ENCODE data around the gene SHISA2.

Gene SHISA2

GRCh38 chr13:26047040-26047439 is 4.8 kb downstream of the SHISA2 start:
- no peak for DNase-seq

GRCh38 chr13:26046639-26047038 is 5.2 kb downstream of the SHISA2 start:
- DNase-seq, result no peak

GRCh38 chr13:26045142-26045541 is 6.7 kb downstream of the SHISA2 start:
- DNase-seq, result no peak

GRCh38 chr13:26042785-26043184 is 9.0 kb downstream of the SHISA2 start:
- no peak for DNase-seq

- no peak for DNase-seq
Observed at GRCh38 chr13:26041444-26041843, 10.4 kb downstream of the SHISA2 start.

- DNase-seq, result no peak
Observed at GRCh38 chr13:26038931-26039475, 12.8 kb downstream of the SHISA2 start.

- DNase-seq, result no peak
Observed at GRCh38 chr13:26037302-26037701, 14.5 kb downstream of the SHISA2 start.

GRCh38 chr13:26036383-26036782 is 15.4 kb downstream of the SHISA2 start:
- no peak for DNase-seq

GRCh38 chr13:26034018-26034417 is 17.8 kb downstream of the SHISA2 start:
- DNase-seq, result no peak

GRCh38 chr13:26030331-26030730 is 21.5 kb downstream of the SHISA2 start:
- DNase-seq, result no peak

GRCh38 chr13:26029581-26030136 is 22.2 kb downstream of the SHISA2 start:
- no peak for DNase-seq

GRCh38 chr13:26026211-26026610 is 25.6 kb downstream of the SHISA2 start:
- DNase-seq, result no peak

- no peak for DNase-seq
Observed at GRCh38 chr13:26025771-26026170, 26.0 kb downstream of the SHISA2 start.

- peak; percentile 19 for DNase-seq
Observed at GRCh38 chr13:26025196-26025595, 26.6 kb downstream of the SHISA2 start.

- no peak for DNase-seq
Observed at GRCh38 chr13:26024558-26024957, 27.3 kb downstream of the SHISA2 start.

- no peak for DNase-seq
Observed at GRCh38 chr13:26022538-26023292, 29.1 kb downstream of the SHISA2 start.

GRCh38 chr13:26021956-26022355 is 29.9 kb downstream of the SHISA2 start:
- no peak for DNase-seq

- no peak for DNase-seq
Observed at GRCh38 chr13:26021516-26021915, 30.3 kb downstream of the SHISA2 start.

GRCh38 chr13:26020891-26021290 is 30.9 kb downstream of the SHISA2 start:
- DNase-seq, result no peak

- peak; percentile 25 for DNase-seq
Observed at GRCh38 chr13:26019881-26020870, 31.6 kb downstream of the SHISA2 start.

- DNase-seq, result no peak
Observed at GRCh38 chr13:26019251-26019650, 32.6 kb downstream of the SHISA2 start.

GRCh38 chr13:26017932-26018665 is 33.7 kb downstream of the SHISA2 start:
- no peak for DNase-seq
